HepG2 (cell line): ENCODE results near the gene ZNF385B. TPM values are rescaled to one million over a fixed set of nuclear protein-coding genes. Genes with fewer than 3 reads are reported as not detected.

Experiments
- ASH2L ChIP-seq: fragments of 300-600, 200-600 bp; sonication (generic); IDR thresholded peaks from 2 replicates; pipeline ENCODE4 v1.7.0; 2017; ENCODE audit warnings: low read depth, mild to moderate bottlenecking, moderate library complexity, mixed read lengths, low read length; ENCODE audit not compliant: insufficient read length
- ATF7-NPFF ChIP-seq: sonication (generic); formaldehyde crosslinking; IDR thresholded peaks from 2 replicates; pipeline ENCODE4 v1.8.1; 2023; ENCODE audit warnings: mild to moderate bottlenecking, low read depth, missing genetic modification reagents, moderate library complexity
- FOXK2 ChIP-seq: fragments of 450-650 bp; IDR thresholded peaks from 2 replicates; pipeline ENCODE4 v1.6.1; 2016
- GPN1 ChIP-seq: sonication (generic); formaldehyde crosslinking; IDR thresholded peaks from 2 replicates; pipeline ENCODE4 v1.5.1; 2020; ENCODE audit warnings: missing genetic modification reagents, borderline replicate concordance
- NPAS2 ChIP-seq: sonication (generic); formaldehyde crosslinking; IDR thresholded peaks from 2 replicates; pipeline ENCODE4 v1.8.0; 2022; ENCODE audit warnings: mild to moderate bottlenecking, missing genetic modification reagents, borderline replicate concordance
- NR2F6 ChIP-seq, 2 experiments: IDR thresholded peaks; 2 replicates each; pipeline ENCODE4 v1.6.1; 2016; ENCODE audit warnings: antibody characterized with exemption in 1 of 2, mild to moderate bottlenecking in 1 of 2
- POLR2AphosphoS5 ChIP-seq: IDR thresholded peaks from 2 replicates; pipeline ENCODE4 v1.6.1; 2012; ENCODE audit warnings: low read depth, low read length
- RCOR2 ChIP-seq: IDR thresholded peaks from 2 replicates; pipeline ENCODE4 v1.6.1; 2016; ENCODE audit warnings: missing biosample characterization, missing genetic modification reagents
- RXRB ChIP-seq: IDR thresholded peaks from 2 replicates; pipeline ENCODE4 v1.6.1; 2016; ENCODE audit warnings: borderline replicate concordance, missing genetic modification reagents, missing compliant biosample characterization
- SMAD3 ChIP-seq: sonication (generic); formaldehyde crosslinking; IDR thresholded peaks from 2 replicates; pipeline ENCODE4 v1.4.0; 2020; ENCODE audit warnings: missing genetic modification reagents
- ZMYM4 ChIP-seq: sonication (generic); formaldehyde crosslinking; IDR thresholded peaks from 2 replicates; pipeline ENCODE4 v1.8.1; 2023; ENCODE audit warnings: mild to moderate bottlenecking, missing genetic modification reagents
- ZNF761 ChIP-seq: sonication (generic); formaldehyde crosslinking; conservative IDR thresholded peaks from 2 replicates; pipeline ENCODE4 v1.4.0; 2020; ENCODE audit warnings: mild to moderate bottlenecking, missing genetic modification reagents
- ZSCAN20 ChIP-seq: sonication (generic); formaldehyde crosslinking; IDR thresholded peaks from 2 replicates; pipeline ENCODE4 v1.4.0; 2020; ENCODE audit warnings: missing genetic modification reagents, mild to moderate bottlenecking, borderline replicate concordance
- ZSCAN29 ChIP-seq: sonication (generic); formaldehyde crosslinking; conservative IDR thresholded peaks from 2 replicates; pipeline ENCODE4 v1.4.0; 2020; ENCODE audit warnings: mild to moderate bottlenecking, missing genetic modification reagents
- polyA plus RNA-seq, 8 experiments: library from polyadenylated mRNA; depleted of rRNA in 3 of 8; stranded (reverse) in 7 of 8; unstranded in 1 of 8; fragments of >200 nt; fragmentation: Illumina TruSeq in 4 of 8; extraction: Trizol in 4 of 8; gene quantifications; 2 replicates each; pipeline versions ENCODE4 v1.2.1 to v1.2.3, GENCODE V29; 2011 to 2016; ENCODE audit warnings: low read depth in 4 of 8, missing spikeins in 1 of 8, mixed read lengths in 1 of 8; ENCODE audit not compliant: insufficient read depth in 1 of 8
- total RNA-seq, 5 experiments: library from RNA; depleted of rRNA; stranded (reverse); fragments of >200 nt; fragmentation: Illumina TruSeq; extraction: Trizol; gene quantifications; 2 replicates each; pipeline ENCODE4 v1.2.3, GENCODE V29; 2016; ENCODE audit warnings: low read depth in 1 of 5
- TF ChIP-seq, protein P1 (sequence below), 2 experiments: sonication (generic) in 1 of 2; formaldehyde crosslinking in 1 of 2; IDR thresholded peaks; 2 replicates each; pipeline versions ENCODE4 v1.4.0 to v1.6.1; 2016 to 2020; ENCODE audit warnings: borderline replicate concordance in 1 of 2, low read depth in 1 of 2, mild to moderate bottlenecking in 1 of 2, missing genetic modification reagents in 1 of 2
- TF ChIP-seq, protein P2 (sequence below): sonication (generic); formaldehyde crosslinking; IDR thresholded peaks from 2 replicates; pipeline ENCODE4 v1.9.0; 2021; ENCODE audit warnings: missing genetic modification reagents, borderline replicate concordance
- TF ChIP-seq, protein P3 (sequence below): sonication (generic); formaldehyde crosslinking; IDR thresholded peaks from 2 replicates; pipeline ENCODE4 v1.4.0; 2020; ENCODE audit warnings: missing genetic modification reagents, borderline replicate concordance

Gene ZNF385B
- total and polyA plus RNA-seq, 2 of the 13 experiments (the other 11 are each of a cell fraction or from before 2014, with no cell fraction given): 3.3 to 6.7 TPM

DNA sequence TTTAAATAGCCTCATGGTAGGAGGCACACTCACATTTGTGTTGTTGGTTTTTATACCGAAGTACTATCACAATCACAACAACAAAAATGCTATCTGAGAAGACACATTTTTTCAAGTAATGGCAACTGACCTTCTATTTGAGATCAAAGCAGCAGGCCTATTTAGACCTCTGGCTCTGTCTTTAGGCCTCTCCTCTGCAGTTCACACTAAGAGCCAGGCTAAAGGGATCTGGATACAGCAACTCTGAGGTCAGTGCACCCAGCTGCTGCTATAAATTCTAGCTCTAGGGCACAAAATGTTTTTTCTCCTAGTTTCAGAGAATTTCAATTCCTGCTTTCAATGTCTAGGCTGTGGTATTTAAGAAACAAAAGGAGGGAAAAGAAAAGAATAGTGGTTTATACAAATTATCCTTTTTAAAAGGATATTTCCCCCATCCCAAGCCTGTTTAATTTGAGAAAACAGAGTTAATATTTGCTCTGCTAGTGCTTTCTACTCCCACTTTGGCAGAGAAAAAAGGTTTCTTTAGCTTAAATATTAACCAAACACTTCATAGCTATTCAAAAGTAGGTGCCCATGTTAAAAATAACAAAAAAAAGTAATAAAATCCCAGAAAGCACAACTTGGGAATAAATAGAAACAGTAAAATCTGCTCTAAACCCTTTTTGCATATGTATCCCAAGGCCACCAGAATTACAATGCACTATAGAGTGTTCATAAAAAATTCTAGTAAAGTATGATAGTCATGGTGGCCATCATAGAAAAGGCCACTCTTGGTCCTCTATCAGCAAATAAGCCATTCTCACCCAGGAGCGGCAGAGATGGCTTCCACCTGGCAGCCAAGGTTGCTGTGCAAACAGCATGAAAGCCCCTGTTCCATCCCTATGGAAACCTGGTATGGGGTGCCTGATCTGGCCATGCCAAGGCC is 303.1 kb downstream of the ZNF385B start (continued):
- TF ChIP-seq ASH2L (peak; percentile 96), NPAS2 (CRISPR knock-in tag) (no peak), ZNF761 (CRISPR knock-in tag) (no peak), ZSCAN29 (CRISPR knock-in tag) (0 out of 2 replicates have a peak, but pooled peaks have one; percentile 52), ZMYM4 (CRISPR knock-in tag) (peak; percentile 48), RCOR2 (CRISPR knock-in tag) (0 out of 2 replicates have a peak, but pooled peaks have one; percentile 6), NR2F6 (IDR thresholded peaks at IDR 0.05) (peak; percentile 59), NR2F6 (CRISPR knock-in tag; IDR thresholded peaks at IDR 0.05) (peak; percentile 39; the same call in 1 of the 2 replicates), ZSCAN20 (CRISPR knock-in tag) (0 out of 2 replicates have a peak, but pooled peaks have one; percentile 63), RXRB (peak; percentile 55; the same call in 1 of the 2 replicates), FOXK2 (no peak), SMAD3 (CRISPR knock-in tag) (peak; percentile 27; the same call in 1 of the 2 replicates), ATF7-NPFF (CRISPR knock-in tag) (no peak), GPN1 (no peak), POLR2AphosphoS5 (peak; percentile 45)
- TF ChIP-seq, protein P1, sequence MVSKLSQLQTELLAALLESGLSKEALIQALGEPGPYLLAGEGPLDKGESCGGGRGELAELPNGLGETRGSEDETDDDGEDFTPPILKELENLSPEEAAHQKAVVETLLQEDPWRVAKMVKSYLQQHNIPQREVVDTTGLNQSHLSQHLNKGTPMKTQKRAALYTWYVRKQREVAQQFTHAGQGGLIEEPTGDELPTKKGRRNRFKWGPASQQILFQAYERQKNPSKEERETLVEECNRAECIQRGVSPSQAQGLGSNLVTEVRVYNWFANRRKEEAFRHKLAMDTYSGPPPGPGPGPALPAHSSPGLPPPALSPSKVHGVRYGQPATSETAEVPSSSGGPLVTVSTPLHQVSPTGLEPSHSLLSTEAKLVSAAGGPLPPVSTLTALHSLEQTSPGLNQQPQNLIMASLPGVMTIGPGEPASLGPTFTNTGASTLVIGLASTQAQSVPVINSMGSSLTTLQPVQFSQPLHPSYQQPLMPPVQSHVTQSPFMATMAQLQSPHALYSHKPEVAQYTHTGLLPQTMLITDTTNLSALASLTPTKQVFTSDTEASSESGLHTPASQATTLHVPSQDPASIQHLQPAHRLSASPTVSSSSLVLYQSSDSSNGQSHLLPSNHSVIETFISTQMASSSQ (IDR thresholded peaks at IDR 0.05; ENCODE audit: low read depth): peak; percentile 91
- TF ChIP-seq, protein P1 (CRISPR knock-in tag; IDR thresholded peaks at IDR 0.05; ENCODE audit: borderline replicate concordance): peak; percentile 93; the same call in 1 of the 2 replicates
- TF ChIP-seq, protein P2, sequence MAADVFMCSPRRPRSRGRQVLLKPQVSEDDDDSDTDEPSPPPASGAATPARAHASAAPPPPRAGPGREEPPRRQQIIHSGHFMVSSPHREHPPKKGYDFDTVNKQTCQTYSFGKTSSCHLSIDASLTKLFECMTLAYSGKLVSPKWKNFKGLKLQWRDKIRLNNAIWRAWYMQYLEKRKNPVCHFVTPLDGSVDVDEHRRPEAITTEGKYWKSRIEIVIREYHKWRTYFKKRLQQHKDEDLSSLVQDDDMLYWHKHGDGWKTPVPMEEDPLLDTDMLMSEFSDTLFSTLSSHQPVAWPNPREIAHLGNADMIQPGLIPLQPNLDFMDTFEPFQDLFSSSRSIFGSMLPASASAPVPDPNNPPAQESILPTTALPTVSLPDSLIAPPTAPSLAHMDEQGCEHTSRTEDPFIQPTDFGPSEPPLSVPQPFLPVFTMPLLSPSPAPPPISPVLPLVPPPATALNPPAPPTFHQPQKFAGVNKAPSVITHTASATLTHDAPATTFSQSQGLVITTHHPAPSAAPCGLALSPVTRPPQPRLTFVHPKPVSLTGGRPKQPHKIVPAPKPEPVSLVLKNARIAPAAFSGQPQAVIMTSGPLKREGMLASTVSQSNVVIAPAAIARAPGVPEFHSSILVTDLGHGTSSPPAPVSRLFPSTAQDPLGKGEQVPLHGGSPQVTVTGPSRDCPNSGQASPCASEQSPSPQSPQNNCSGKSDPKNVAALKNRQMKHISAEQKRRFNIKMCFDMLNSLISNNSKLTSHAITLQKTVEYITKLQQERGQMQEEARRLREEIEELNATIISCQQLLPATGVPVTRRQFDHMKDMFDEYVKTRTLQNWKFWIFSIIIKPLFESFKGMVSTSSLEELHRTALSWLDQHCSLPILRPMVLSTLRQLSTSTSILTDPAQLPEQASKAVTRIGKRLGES (CRISPR knock-in tag): 0 out of 2 replicates have a peak, but pooled peaks have one; percentile 14
- TF ChIP-seq, protein P3, sequence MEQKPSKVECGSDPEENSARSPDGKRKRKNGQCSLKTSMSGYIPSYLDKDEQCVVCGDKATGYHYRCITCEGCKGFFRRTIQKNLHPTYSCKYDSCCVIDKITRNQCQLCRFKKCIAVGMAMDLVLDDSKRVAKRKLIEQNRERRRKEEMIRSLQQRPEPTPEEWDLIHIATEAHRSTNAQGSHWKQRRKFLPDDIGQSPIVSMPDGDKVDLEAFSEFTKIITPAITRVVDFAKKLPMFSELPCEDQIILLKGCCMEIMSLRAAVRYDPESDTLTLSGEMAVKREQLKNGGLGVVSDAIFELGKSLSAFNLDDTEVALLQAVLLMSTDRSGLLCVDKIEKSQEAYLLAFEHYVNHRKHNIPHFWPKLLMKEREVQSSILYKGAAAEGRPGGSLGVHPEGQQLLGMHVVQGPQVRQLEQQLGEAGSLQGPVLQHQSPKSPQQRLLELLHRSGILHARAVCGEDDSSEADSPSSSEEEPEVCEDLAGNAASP (CRISPR knock-in tag): peak; percentile 61; the same call in 1 of the 2 replicates
